DOHH2 (cell line): ENCODE data around the gene ETF1.

Experiments used
- CTCF ChIP-seq: fragments of 200-600 bp; sonication (generic); IDR thresholded peaks from one replicate; pipeline ENCODE4 v1.5.1; 2014; ENCODE audit warnings: antibody characterized with exemption, mild to moderate bottlenecking, low read depth, low read length; ENCODE audit not compliant: poor library complexity, severe bottlenecking
- EZH2phosphoT487 ChIP-seq: fragments of 200-600 bp; sonication (generic); IDR thresholded peaks from 2 replicates; pipeline ENCODE4 v1.6.1; 2017; ENCODE audit warnings: borderline replicate concordance, mild to moderate bottlenecking, antibody characterized with exemption, low read length, moderate library complexity, mixed read lengths

- TF ChIP-seq EZH2phosphoT487: no peak
- peak; percentile 42 for TF ChIP-seq CTCF
These were observed 78.4 kb downstream of the ETF1 start for GRCh38 chr5:138464388-138465260.
